Bladder microvascular endothelial cell (primary cell): Measurements from ENCODE around the gene MYH3. TPM values are rescaled to one million over a fixed set of nuclear protein-coding genes. Genes with fewer than 3 reads are reported as not detected.

Source experiments
- total RNA-seq: library from RNA; depleted of rRNA; stranded (reverse); fragments of >200 nt; gene quantifications from 2 replicates; pipeline ENCODE4 v1.2.3, GENCODE V29; 2014

The MYH3 gene
- total RNA-seq: under 0.01 and 0.88 TPM in 2 replicates

GRCh38 chr17:10657148-10657547, at the start of gene MYH3:
TSS of gene MYH3 (minus strand) at chr17:10657309. CDS start at chr17:10655064, 2,245 bp downstream.

GRCh38 chr17:10697092-10698081, 40.3 kb upstream of the MYH3 start, which contains the start of the genes ADPRM and SCO1:
TSS of gene ADPRM (plus strand) at chr17:10697594. CDS start at chr17:10704927, 7,333 bp downstream.
TSS of gene SCO1 (minus strand) at chr17:10697533. CDS start at chr17:10697507, 26 bp downstream.

Other genes with a start within 250 kb of the MYH3 start
- gene MYH8, start 235.4 kb downstream of the MYH3 start, total RNA-seq: not detected in 2 replicates
- not detected in 2 replicates for gene MYH4, start 187.8 kb downstream of the MYH3 start, total RNA-seq
- not detected in 2 replicates for gene MYH1, start 138.8 kb downstream of the MYH3 start, total RNA-seq
- gene MYH2, start 107.7 kb downstream of the MYH3 start, total RNA-seq: not detected in 2 replicates
- gene SCO1, start 40.2 kb upstream of the MYH3 start, total RNA-seq: 18.5 and 34.4 TPM in 2 replicates
- gene ADPRM, start 40.3 kb upstream of the MYH3 start, total RNA-seq: 8.3 and 10.2 TPM in 2 replicates
- 1.1 and 1.3 TPM in 2 replicates for gene TMEM220, start 72.7 kb upstream of the MYH3 start, total RNA-seq
- not detected in 2 replicates for gene TMEM238L, start 146.8 kb upstream of the MYH3 start, total RNA-seq
- gene PIRT, start 180.8 kb upstream of the MYH3 start, total RNA-seq: not detected in 2 replicates